ENCODE results near the gene DEFB131B.
"Not testable (repeated sequence)": the region's sequence is repeated elsewhere in the genome, so short reads cannot be mapped to it uniquely, and the experiment has no call there.

DNA sequence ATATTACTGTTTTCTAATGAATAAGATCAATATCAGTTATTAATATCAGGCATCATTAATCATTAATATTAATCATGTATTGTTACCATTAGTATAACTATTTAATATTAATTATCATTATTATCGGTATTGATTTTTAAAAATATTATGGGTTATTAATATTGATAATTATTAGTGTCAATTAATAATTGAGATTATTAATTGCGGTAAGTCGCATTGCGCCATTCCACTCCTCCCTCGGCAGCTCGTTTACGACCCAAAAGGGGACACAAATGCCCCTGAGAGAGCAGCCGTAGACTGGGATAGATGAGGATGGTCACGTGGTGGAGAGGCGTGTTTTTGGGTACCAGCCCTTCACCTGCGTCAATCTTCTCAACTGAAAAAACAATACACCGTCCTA lies 7.6 kb downstream of the DEFB131B start:
- not testable (repeated sequence) for TF ChIP-seq EP300, POLR2A (IDR thresholded peaks at IDR 0.05)
